HG03354 (cell line): ENCODE data around the gene POLR3E.

ENCODE experiments used
- ATAC-seq: cut with Tn5 transposase; IDR thresholded peaks from one replicate; pipeline ENCODE4 v1.9.1; 2021; ENCODE audit warnings: mild to moderate bottlenecking; ENCODE audit not compliant: unreplicated experiment, poor library complexity, severe bottlenecking

POLR3E gene

GRCh38 chr16:22375963-22376640 is 78.9 kb downstream of the POLR3E start:
- no peak for ATAC-seq

GRCh38 chr16:22379656-22380055 is 82.4 kb downstream of the POLR3E start:
- no peak for ATAC-seq

GRCh38 chr16:22380529-22380928 is 83.3 kb downstream of the POLR3E start:
- ATAC-seq: no peak

- ATAC-seq: no peak
Observed at GRCh38 chr16:22381392-22381791, 84.2 kb downstream of the POLR3E start.

GRCh38 chr16:22383827-22384226 is 86.6 kb downstream of the POLR3E start:
- no peak for ATAC-seq
